Measurements from ENCODE around the gene OR10W1. TPM values are rescaled to one million over a fixed set of nuclear protein-coding genes. Genes with fewer than 3 reads are reported as not detected.

Gene OR10W1
- total RNA-seq, 4 donors from 2014 or later: not detected

DNA sequence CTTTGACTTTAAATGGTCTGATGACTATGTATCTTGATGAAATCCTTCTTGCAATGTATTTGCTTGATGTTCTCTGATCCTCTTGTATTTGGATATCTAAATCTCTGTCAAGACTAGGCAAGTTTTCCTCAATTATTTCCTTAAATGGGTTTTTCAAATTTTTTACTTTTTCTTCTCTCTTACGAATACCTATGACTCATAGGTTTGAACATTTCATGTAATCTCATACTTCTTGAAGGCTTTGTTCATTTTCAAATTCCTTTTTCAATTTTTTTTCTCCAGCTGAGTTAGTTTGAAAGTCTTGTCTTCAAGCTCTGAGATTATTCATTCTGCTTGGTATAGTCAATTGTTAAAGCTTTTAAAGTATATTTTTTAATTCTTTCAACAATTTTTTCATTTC, 13.1 kb downstream of the OR10W1 start:
- Histone ChIP-seq H3K4me3 (replicated peaks in 1 of 3) (no peak overlapping the region), H3K27me3 (no peaks in the 10 kb centered on the region), H3K27ac (no peak overlapping the region), H3K36me3 (no peaks in the 10 kb centered on the region), H3K9me3 (no peaks in the 10 kb centered on the region), H3K4me1 (no peaks in the 10 kb centered on the region)
- WGBS, 2 donors: 82 to 88% methylated on average over 1 of the region's 1 CpG
- TF ChIP-seq, protein P1, sequence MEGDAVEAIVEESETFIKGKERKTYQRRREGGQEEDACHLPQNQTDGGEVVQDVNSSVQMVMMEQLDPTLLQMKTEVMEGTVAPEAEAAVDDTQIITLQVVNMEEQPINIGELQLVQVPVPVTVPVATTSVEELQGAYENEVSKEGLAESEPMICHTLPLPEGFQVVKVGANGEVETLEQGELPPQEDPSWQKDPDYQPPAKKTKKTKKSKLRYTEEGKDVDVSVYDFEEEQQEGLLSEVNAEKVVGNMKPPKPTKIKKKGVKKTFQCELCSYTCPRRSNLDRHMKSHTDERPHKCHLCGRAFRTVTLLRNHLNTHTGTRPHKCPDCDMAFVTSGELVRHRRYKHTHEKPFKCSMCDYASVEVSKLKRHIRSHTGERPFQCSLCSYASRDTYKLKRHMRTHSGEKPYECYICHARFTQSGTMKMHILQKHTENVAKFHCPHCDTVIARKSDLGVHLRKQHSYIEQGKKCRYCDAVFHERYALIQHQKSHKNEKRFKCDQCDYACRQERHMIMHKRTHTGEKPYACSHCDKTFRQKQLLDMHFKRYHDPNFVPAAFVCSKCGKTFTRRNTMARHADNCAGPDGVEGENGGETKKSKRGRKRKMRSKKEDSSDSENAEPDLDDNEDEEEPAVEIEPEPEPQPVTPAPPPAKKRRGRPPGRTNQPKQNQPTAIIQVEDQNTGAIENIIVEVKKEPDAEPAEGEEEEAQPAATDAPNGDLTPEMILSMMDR (IDR thresholded peaks at IDR 0.05): no peak
- no peak for TF ChIP-seq POLR2A (IDR thresholded peaks at IDR 0.05)
- intact Hi-C loops (cut with DNase I): no loop called here
- DNase-seq: no peak

DNA sequence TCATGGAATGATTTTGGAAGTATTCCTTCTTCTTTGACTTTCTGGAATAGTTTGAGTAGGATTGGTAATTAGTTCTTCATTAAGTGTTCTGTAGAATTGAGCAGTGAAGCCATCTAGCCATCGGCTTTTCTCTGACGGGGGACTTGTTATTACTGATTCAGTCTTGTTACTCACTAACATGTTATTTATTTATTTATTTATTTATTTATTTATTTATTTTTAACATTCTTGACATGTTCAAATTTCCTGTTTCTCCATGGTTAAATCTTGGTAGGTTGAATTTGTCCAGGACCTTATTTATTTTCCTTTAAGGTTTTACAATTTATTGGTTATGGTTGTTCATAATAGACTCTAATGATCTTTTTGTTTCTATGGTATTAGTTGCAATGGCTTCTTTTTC, 24.1 kb downstream of the OR10W1 start:
- Histone ChIP-seq H3K36me3 (no peaks in the 10 kb centered on the region), H3K4me1 (no peaks in the 10 kb centered on the region), H3K4me3 (replicated peaks in 1 of 3) (no peak overlapping the region), H3K27me3 (no peaks in the 10 kb centered on the region), H3K27ac (no peak overlapping the region), H3K9me3 (no peaks in the 10 kb centered on the region)
- 92 to 96% methylated on average over 2 of the region's 2 CpGs for WGBS, 2 donors
- no peak for DNase-seq
- intact Hi-C loops (cut with DNase I): no loop called here
- TF ChIP-seq, protein P1 (IDR thresholded peaks at IDR 0.05): no peak
- no peak for TF ChIP-seq POLR2A (IDR thresholded peaks at IDR 0.05)

DNA sequence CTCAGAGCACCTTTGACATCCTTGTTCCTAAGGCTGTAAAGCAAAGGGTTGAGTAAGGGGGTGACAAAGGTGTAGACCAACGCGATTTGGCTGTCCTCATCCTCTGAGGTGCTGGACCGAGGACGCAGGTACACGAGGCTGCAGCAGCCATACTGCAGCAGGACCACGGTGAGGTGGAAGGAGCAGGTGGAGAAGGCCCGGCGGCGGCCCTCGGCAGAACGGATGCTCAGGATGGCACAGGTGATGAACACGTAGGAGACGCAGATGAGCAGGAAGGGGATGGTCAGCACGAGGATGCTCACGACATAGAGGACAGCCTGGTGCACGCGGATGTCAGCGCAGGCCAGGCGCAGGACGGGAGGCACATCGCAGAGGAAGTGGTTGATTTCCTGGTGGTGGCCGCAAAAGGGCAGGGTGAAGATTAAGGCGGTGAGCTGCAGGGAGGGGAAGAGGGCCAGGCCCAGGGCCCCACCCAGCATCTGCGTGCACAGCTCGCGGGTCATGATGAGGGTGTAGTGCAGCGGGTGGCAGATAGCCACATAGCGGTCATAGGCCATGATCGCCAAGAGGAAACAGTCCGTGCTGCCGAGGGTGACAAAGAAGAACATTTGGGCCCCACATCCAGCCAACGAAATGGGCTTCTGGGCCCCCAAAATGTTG, 40.0 kb downstream of the OR10W1 start:
- 92 to 93% methylated on average over 32 of the region's 32 CpGs for WGBS, 2 donors
- Histone ChIP-seq H3K27me3 (no peaks in the 10 kb centered on the region), H3K4me3 (replicated peaks in 1 of 3) (no peak overlapping the region), H3K27ac (no peak overlapping the region), H3K9me3 (no peaks in the 10 kb centered on the region), H3K36me3 (no peaks in the 10 kb centered on the region), H3K4me1 (no peaks in the 10 kb centered on the region)
- no peak for TF ChIP-seq POLR2A (IDR thresholded peaks at IDR 0.05)
- TF ChIP-seq, protein P1 (IDR thresholded peaks at IDR 0.05): no peak
- no peak for DNase-seq
- intact Hi-C loops (cut with DNase I): no loop called here

DNA sequence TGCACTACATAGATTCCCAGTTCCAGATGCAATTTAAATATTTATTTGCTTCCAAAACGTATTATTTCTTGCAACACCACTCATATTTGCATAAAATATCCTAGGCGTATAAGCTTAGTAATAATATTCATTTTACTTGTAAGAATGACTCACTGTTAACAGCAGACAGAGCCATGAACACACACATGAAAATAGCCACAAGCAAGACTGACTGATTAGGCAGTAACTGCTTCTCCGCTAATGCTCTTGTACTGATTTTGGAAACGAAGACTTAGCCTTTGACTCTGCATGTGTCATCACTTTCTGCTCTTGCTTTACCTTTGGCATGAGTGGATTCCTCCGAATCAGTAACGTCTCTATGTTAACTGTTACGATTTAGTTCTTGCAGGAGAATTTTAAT, 45.3 kb downstream of the OR10W1 start:
- Histone ChIP-seq H3K36me3 (no peaks in the 10 kb centered on the region), H3K4me3 (replicated peaks in 1 of 3) (no peak overlapping the region), H3K27ac (no peak overlapping the region), H3K4me1 (no peaks in the 10 kb centered on the region), H3K9me3 (no peaks in the 10 kb centered on the region), H3K27me3 (no peaks in the 10 kb centered on the region)
- TF ChIP-seq, protein P1 (IDR thresholded peaks at IDR 0.05): no peak
- TF ChIP-seq POLR2A (IDR thresholded peaks at IDR 0.05): no peak
- intact Hi-C loops (cut with DNase I): no loop called here
- no peak for DNase-seq
- 79 to 80% methylated on average over 7 of the region's 7 CpGs for WGBS, 2 donors

Other genes with a start within 250 kb of the OR10W1 start
- gene OR9Q1, start 244.4 kb downstream of the OR10W1 start, total RNA-seq: not detected
- not detected for gene OR6Q1, start 237.3 kb downstream of the OR10W1 start, total RNA-seq
- not detected for gene OR9I1, start 142.7 kb downstream of the OR10W1 start, total RNA-seq
- gene OR9Q2, start 79.2 kb downstream of the OR10W1 start, total RNA-seq: not detected
- not detected for gene OR1S2, start 64.1 kb downstream of the OR10W1 start, total RNA-seq
- not detected for gene OR1S1, start 55.5 kb downstream of the OR10W1 start, total RNA-seq
- not detected for gene OR10Q1, start 39.3 kb downstream of the OR10W1 start, total RNA-seq
- not detected for gene OR5B17, start 90.8 kb upstream of the OR10W1 start, total RNA-seq
- gene OR5B3, start 138.6 kb upstream of the OR10W1 start, total RNA-seq: not detected
- not detected for gene OR5B2, start 159.9 kb upstream of the OR10W1 start, total RNA-seq
- gene OR5B12, start 174.0 kb upstream of the OR10W1 start, total RNA-seq: not detected
- gene OR5B21, start 239.8 kb upstream of the OR10W1 start, total RNA-seq: not detected